ENCODE measurements around the gene CD164. TPM values are rescaled to one million over a fixed set of nuclear protein-coding genes. Genes with fewer than 3 reads are reported as not detected.

Gene CD164
- total and polyA plus RNA-seq, 2 of the 13 experiments (the other 11 are each of a cell fraction or from before 2014, with no cell fraction given): 222 to 293 TPM

DNA sequence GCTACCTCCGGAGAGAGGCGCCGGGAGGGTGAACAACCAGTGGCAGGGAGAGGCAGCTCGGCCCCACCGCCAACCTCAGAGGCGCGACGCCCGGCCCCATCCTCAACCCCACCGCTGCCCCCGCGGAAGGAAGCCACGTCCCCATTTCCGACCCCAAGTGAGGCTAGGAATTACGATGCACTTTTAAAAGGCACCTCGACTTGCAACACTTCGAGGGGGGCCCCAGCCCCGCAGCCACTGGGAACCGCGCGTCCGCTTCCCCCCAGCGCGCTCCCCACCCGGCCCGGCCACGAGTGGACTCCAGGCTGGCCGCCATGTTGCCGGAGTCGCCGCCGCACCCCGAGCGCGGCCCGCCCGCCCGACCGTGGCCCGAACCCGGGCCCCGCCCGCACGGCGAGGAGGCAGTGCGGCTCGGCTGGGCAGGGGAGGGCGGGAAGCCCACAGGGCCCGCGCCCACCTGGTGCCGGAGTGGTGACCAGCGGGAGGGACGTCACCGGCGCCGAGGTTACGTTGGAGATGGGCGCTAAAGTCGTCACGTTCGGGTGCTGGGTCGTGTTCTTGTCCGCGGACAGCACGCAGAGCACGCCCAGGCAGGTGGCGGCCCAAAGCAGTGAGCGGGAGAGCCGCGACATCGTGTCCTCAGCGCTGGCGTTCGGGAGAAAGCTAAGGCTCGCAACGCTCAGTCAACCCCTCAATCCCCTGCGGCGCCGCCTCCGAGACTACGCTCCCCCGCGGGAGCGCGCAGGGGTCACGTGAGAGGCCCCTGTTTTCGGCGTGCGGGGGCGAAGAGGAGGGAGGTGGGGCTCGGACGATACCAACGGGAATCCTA, at the start of gene CD164 (continued):
- TF ChIP-seq, protein P1, sequence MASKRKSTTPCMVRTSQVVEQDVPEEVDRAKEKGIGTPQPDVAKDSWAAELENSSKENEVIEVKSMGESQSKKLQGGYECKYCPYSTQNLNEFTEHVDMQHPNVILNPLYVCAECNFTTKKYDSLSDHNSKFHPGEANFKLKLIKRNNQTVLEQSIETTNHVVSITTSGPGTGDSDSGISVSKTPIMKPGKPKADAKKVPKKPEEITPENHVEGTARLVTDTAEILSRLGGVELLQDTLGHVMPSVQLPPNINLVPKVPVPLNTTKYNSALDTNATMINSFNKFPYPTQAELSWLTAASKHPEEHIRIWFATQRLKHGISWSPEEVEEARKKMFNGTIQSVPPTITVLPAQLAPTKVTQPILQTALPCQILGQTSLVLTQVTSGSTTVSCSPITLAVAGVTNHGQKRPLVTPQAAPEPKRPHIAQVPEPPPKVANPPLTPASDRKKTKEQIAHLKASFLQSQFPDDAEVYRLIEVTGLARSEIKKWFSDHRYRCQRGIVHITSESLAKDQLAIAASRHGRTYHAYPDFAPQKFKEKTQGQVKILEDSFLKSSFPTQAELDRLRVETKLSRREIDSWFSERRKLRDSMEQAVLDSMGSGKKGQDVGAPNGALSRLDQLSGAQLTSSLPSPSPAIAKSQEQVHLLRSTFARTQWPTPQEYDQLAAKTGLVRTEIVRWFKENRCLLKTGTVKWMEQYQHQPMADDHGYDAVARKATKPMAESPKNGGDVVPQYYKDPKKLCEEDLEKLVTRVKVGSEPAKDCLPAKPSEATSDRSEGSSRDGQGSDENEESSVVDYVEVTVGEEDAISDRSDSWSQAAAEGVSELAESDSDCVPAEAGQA (IDR thresholded peaks at IDR 0.05; ENCODE audit: low read depth): peak; percentile 77
- TF ChIP-seq, protein P1 (CRISPR knock-in tag; IDR thresholded peaks at IDR 0.05; ENCODE audit: borderline replicate concordance): peak; percentile 69; the same call in 1 of the 2 replicates
- TF ChIP-seq NFE2L2 (IDR thresholded peaks at IDR 0.05; ENCODE audit: low read length): no peak
- TF ChIP-seq, protein P2, sequence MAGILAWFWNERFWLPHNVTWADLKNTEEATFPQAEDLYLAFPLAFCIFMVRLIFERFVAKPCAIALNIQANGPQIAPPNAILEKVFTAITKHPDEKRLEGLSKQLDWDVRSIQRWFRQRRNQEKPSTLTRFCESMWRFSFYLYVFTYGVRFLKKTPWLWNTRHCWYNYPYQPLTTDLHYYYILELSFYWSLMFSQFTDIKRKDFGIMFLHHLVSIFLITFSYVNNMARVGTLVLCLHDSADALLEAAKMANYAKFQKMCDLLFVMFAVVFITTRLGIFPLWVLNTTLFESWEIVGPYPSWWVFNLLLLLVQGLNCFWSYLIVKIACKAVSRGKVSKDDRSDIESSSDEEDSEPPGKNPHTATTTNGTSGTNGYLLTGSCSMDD (CRISPR knock-in tag; IDR thresholded peaks at IDR 0.05): no peak
- no peak for TF ChIP-seq ZFP37 (CRISPR knock-in tag; IDR thresholded peaks at IDR 0.05; ENCODE audit: borderline replicate concordance)
- TF ChIP-seq, protein P3, sequence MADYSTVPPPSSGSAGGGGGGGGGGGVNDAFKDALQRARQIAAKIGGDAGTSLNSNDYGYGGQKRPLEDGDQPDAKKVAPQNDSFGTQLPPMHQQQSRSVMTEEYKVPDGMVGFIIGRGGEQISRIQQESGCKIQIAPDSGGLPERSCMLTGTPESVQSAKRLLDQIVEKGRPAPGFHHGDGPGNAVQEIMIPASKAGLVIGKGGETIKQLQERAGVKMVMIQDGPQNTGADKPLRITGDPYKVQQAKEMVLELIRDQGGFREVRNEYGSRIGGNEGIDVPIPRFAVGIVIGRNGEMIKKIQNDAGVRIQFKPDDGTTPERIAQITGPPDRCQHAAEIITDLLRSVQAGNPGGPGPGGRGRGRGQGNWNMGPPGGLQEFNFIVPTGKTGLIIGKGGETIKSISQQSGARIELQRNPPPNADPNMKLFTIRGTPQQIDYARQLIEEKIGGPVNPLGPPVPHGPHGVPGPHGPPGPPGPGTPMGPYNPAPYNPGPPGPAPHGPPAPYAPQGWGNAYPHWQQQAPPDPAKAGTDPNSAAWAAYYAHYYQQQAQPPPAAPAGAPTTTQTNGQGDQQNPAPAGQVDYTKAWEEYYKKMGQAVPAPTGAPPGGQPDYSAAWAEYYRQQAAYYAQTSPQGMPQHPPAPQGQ (CRISPR knock-in tag; IDR thresholded peaks at IDR 0.05; ENCODE audit: borderline replicate concordance): no peak
- TF ChIP-seq DNMT1 (CRISPR knock-in tag; IDR thresholded peaks at IDR 0.05): no peak
- TF ChIP-seq ELF3 (CRISPR knock-in tag; IDR thresholded peaks at IDR 0.05): no peak; the same call in 1 of the 2 replicates
- TF ChIP-seq SRSF1 (optimal IDR thresholded peaks at IDR 0.05; ENCODE audit: low read depth, low read length): peak; percentile 96
- no peak for TF ChIP-seq SNRNP70 (IDR thresholded peaks at IDR 0.05; ENCODE audit: low read depth, low read length)
- TF ChIP-seq ZSCAN30 (CRISPR knock-in tag; IDR thresholded peaks at IDR 0.05): no peak
- TF ChIP-seq, protein P4, sequence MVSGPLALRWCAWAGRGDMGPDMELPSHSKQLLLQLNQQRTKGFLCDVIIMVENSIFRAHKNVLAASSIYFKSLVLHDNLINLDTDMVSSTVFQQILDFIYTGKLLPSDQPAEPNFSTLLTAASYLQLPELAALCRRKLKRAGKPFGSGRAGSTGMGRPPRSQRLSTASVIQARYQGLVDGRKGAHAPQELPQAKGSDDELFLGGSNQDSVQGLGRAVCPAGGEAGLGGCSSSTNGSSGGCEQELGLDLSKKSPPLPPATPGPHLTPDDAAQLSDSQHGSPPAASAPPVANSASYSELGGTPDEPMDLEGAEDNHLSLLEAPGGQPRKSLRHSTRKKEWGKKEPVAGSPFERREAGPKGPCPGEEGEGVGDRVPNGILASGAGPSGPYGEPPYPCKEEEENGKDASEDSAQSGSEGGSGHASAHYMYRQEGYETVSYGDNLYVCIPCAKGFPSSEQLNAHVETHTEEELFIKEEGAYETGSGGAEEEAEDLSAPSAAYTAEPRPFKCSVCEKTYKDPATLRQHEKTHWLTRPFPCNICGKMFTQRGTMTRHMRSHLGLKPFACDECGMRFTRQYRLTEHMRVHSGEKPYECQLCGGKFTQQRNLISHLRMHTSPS (CRISPR knock-in tag; IDR thresholded peaks at IDR 0.05; ENCODE audit: low read depth): no peak
- TF ChIP-seq HMGA1 (CRISPR knock-in tag; conservative IDR thresholded peaks at IDR 0.05): no peak
- peak; percentile 53; the same call in 1 of the 2 replicates for TF ChIP-seq ZNF451 (CRISPR knock-in tag; IDR thresholded peaks at IDR 0.05)
- no peak for TF ChIP-seq ZNF296 (CRISPR knock-in tag; conservative IDR thresholded peaks at IDR 0.05)
- TF ChIP-seq ZNF567 (CRISPR knock-in tag; IDR thresholded peaks at IDR 0.05; ENCODE audit: borderline replicate concordance): no peak
- TF ChIP-seq ZNF816 (CRISPR knock-in tag; IDR thresholded peaks at IDR 0.05; ENCODE audit: borderline replicate concordance): no peak; the same call in 1 of the 2 replicates

Data from HepG2 (cell line).